NT2/D1 (cell line): ENCODE measurements around the gene GPC6.

Experiments used
- SUZ12 ChIP-seq: IDR thresholded peaks from 2 replicates; pipeline ENCODE4 v1.6.1; 2011; ENCODE audit not compliant: insufficient read length, insufficient read depth; ENCODE audit errors: extremely low read depth
- YY1 ChIP-seq: IDR thresholded peaks from 2 replicates; pipeline ENCODE4 v1.6.1; 2011; ENCODE audit not compliant: insufficient read length, insufficient read depth

DNA sequence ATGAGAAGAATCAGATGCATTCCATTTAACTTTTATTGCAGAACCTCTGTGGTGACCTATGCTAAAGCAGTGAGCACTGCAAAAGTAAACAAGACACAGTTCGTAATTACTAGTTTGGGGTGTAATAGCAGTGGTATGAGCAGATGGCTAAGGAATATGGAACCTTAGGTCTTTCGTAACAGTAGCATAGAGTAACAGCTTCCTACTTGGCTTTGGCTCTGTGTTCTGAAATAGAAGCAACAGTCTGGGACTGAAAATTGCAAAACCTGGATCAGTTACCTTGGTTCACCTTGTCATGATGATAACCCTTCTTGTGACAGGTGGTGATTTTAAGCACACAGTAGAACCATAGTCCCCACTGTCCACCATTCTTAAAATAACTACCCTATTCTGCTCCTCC lies 303.4 kb downstream of the GPC6 start:
- TF ChIP-seq YY1 (no peak), SUZ12 (no peak)
